ENCODE measurements around the gene KLHL7.

DNA sequence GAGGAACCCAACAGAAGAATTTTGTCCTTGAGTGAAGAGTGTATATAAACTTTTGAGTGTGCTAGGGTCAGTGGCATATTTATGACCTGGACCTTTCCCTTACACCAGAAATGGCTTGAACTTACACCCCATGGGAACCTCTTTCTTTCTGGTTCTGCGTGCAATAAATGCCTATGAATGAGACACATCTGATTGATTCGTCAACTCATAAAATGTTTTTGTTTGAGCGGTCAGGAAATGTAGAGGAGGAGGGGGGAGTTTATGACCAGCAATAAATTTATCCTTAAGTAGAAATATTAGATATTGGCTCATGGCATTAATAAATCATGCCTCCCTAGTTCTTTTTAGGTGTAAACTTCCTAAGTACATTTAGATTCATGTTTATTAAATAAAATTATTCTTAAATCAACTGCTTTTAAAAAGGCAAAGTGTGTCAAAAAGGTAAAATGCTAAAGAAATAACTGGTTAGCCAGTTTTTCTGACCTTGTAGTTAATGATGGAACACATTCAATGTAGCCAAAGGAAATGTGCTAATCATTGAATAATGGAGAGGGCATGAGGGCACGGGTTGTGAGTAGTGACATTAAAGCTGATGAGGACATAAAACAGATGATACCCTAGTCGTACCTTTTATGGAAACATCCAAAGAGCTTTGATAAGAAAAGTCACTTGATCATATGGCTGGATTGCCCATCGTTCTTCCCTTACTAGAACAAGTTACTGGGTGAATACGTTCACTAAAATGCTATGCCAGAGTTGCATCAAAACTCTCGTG lies 62.7 kb downstream of the KLHL7 start:
- TF ChIP-seq, protein P1, sequence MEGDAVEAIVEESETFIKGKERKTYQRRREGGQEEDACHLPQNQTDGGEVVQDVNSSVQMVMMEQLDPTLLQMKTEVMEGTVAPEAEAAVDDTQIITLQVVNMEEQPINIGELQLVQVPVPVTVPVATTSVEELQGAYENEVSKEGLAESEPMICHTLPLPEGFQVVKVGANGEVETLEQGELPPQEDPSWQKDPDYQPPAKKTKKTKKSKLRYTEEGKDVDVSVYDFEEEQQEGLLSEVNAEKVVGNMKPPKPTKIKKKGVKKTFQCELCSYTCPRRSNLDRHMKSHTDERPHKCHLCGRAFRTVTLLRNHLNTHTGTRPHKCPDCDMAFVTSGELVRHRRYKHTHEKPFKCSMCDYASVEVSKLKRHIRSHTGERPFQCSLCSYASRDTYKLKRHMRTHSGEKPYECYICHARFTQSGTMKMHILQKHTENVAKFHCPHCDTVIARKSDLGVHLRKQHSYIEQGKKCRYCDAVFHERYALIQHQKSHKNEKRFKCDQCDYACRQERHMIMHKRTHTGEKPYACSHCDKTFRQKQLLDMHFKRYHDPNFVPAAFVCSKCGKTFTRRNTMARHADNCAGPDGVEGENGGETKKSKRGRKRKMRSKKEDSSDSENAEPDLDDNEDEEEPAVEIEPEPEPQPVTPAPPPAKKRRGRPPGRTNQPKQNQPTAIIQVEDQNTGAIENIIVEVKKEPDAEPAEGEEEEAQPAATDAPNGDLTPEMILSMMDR (IDR thresholded peaks at IDR 0.05; ENCODE audit: poor library complexity, severe bottlenecking), result no peak
- TF ChIP-seq EP300 (conservative IDR thresholded peaks at IDR 0.05; ENCODE audit: poor library complexity, severe bottlenecking) (no peak), POLR2AphosphoS5 (IDR thresholded peaks at IDR 0.05) (no peak), MXI1 (conservative IDR thresholded peaks at IDR 0.05; ENCODE audit: poor library complexity, severe bottlenecking) (no peak), EZH2 (IDR thresholded peaks at IDR 0.05; ENCODE audit: borderline replicate concordance, insufficient read depth, low read length, poor library complexity, severe bottlenecking) (no peak), TAF1 (IDR thresholded peaks at IDR 0.05; ENCODE audit: low read depth) (no peak)
- TF ChIP-seq, protein P2, sequence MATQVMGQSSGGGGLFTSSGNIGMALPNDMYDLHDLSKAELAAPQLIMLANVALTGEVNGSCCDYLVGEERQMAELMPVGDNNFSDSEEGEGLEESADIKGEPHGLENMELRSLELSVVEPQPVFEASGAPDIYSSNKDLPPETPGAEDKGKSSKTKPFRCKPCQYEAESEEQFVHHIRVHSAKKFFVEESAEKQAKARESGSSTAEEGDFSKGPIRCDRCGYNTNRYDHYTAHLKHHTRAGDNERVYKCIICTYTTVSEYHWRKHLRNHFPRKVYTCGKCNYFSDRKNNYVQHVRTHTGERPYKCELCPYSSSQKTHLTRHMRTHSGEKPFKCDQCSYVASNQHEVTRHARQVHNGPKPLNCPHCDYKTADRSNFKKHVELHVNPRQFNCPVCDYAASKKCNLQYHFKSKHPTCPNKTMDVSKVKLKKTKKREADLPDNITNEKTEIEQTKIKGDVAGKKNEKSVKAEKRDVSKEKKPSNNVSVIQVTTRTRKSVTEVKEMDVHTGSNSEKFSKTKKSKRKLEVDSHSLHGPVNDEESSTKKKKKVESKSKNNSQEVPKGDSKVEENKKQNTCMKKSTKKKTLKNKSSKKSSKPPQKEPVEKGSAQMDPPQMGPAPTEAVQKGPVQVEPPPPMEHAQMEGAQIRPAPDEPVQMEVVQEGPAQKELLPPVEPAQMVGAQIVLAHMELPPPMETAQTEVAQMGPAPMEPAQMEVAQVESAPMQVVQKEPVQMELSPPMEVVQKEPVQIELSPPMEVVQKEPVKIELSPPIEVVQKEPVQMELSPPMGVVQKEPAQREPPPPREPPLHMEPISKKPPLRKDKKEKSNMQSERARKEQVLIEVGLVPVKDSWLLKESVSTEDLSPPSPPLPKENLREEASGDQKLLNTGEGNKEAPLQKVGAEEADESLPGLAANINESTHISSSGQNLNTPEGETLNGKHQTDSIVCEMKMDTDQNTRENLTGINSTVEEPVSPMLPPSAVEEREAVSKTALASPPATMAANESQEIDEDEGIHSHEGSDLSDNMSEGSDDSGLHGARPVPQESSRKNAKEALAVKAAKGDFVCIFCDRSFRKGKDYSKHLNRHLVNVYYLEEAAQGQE (IDR thresholded peaks at IDR 0.05; ENCODE audit: borderline replicate concordance), result no peak

All from neural cell (in vitro differentiated cells).